Measurements from ENCODE around the gene MAOA.

GRCh38 chrX:43643662-43644061 is 12.4 kb upstream of the MAOA start:
- TF ChIP-seq POLR2A (IDR thresholded peaks at IDR 0.05) (no peak), POLR2AphosphoS5 (IDR thresholded peaks at IDR 0.05) (no peak)
- TF ChIP-seq, protein P1, sequence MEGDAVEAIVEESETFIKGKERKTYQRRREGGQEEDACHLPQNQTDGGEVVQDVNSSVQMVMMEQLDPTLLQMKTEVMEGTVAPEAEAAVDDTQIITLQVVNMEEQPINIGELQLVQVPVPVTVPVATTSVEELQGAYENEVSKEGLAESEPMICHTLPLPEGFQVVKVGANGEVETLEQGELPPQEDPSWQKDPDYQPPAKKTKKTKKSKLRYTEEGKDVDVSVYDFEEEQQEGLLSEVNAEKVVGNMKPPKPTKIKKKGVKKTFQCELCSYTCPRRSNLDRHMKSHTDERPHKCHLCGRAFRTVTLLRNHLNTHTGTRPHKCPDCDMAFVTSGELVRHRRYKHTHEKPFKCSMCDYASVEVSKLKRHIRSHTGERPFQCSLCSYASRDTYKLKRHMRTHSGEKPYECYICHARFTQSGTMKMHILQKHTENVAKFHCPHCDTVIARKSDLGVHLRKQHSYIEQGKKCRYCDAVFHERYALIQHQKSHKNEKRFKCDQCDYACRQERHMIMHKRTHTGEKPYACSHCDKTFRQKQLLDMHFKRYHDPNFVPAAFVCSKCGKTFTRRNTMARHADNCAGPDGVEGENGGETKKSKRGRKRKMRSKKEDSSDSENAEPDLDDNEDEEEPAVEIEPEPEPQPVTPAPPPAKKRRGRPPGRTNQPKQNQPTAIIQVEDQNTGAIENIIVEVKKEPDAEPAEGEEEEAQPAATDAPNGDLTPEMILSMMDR (IDR thresholded peaks at IDR 0.05 in 8 of 11, conservative IDR thresholded peaks at IDR 0.05 in 3 of 11): no peak
